HepG2 (cell line): Measurements from ENCODE around the gene SYT9. TPM values are rescaled to one million over a fixed set of nuclear protein-coding genes. Genes with fewer than 3 reads are reported as not detected.

ENCODE experiments used
- ATAC-seq: fragments of 200-7000 bp; cut with Tn5 transposase; 3 replicates; pipeline ENCODE4 v1.9.1; 2020; ENCODE audit warnings: mild to moderate bottlenecking, moderate library complexity
- BruUV-seq: library from RNA; stranded (reverse); fragments of 400-500 nt; replicated peaks from 2 replicates; lab custom pipeline; 2021; lab: Mats Ljungman, UMichigan
- CTCF ChIA-PET: fragments of 300-600 bp; formaldehyde crosslinking; extraction: SDS; loops from one replicate; lab custom pipeline; 2021; ENCODE audit warnings: low total read pairs, inconsistent platforms, low intra/inter-chr PET ratio; lab: Yijun Ruan, JAX
- POLR2A ChIA-PET: fragments of 350-600 bp; sonication (Branson Sonifier 250); formaldehyde crosslinking; loops from one replicate; lab custom pipeline; 2020; ENCODE audit warnings: antibody characterized with exemption, inconsistent platforms; lab: Yijun Ruan, JAX
- DNase-seq: peaks from one replicate; pipeline ENCODE4 v3.0.0-alpha.2; 2015; ENCODE audit warnings: low spot score
- FAIRE-seq: peaks from 3 replicates; lab custom pipeline; 2011; peaks lifted over from hg19 to GRCh38; lab: Jason Lieb, UNC
- H2AFZ ChIP-seq: one replicate; pipeline ENCODE4 v1.6.1; 2011; ENCODE audit warnings: low read length, inconsistent platforms
- H3K27ac ChIP-seq: fragments of 300-600 bp; 3 replicates; pipeline ENCODE4 v1.8.0; 2011; ENCODE audit warnings: mixed run types, mild to moderate bottlenecking, mixed read lengths, low read length, inconsistent platforms; ENCODE audit not compliant: insufficient read depth; ENCODE audit errors: extremely low read length
- H3K27me3 ChIP-seq, 2 experiments: fragments of 200-600 bp in 1 of 2; 2 replicates in 1 of 2; 3 replicates in 1 of 2; pipeline versions ENCODE4 v1.6.0 to v1.8.0; 2011; ENCODE audit warnings: low read length in 2 of 2, mild to moderate bottlenecking in 2 of 2, moderate library complexity in 2 of 2, inconsistent platforms in 1 of 2; ENCODE audit not compliant: insufficient read depth in 2 of 2, control insufficient read depth in 1 of 2
- H3K36me3 ChIP-seq, 2 experiments: fragments of 200-600 bp in 1 of 2; replicated peaks in 1 of 2; 2 replicates in 1 of 2; 3 replicates in 1 of 2; pipeline versions ENCODE4 v1.5.1 to v1.8.0; 2011; ENCODE audit warnings: low read length in 2 of 2, inconsistent platforms in 1 of 2; ENCODE audit not compliant: insufficient read depth in 2 of 2, control insufficient read depth in 1 of 2
- H3K4me1 ChIP-seq: 2 replicates; pipeline ENCODE4 v1.5.1; 2012; ENCODE audit warnings: low read length, inconsistent platforms; ENCODE audit not compliant: insufficient read depth
- H3K4me2 ChIP-seq: 2 replicates; pipeline ENCODE4 v1.6.0; 2011; ENCODE audit warnings: low read depth, low read length, inconsistent platforms
- H3K4me3 ChIP-seq, 3 experiments: fragments of 200-600 bp in 1 of 3; sonication (generic), shearing (Covaris generic) in 1 of 3; replicated peaks in 1 of 3; 2 replicates each; pipeline ENCODE4 v1.5.1; 2011 to 2016; ENCODE audit warnings: low read length in 3 of 3, inconsistent platforms in 2 of 3, low read depth in 2 of 3, mild to moderate bottlenecking in 2 of 3, control low read depth in 1 of 3, mixed read lengths in 1 of 3; ENCODE audit not compliant: insufficient read depth in 1 of 3
- H3K79me2 ChIP-seq: one replicate; pipeline ENCODE4 v1.6.1; 2011; ENCODE audit warnings: low read length, inconsistent platforms; ENCODE audit not compliant: insufficient read depth
- H3K9ac ChIP-seq: 2 replicates; pipeline ENCODE4 v1.6.0; 2011; ENCODE audit warnings: mild to moderate bottlenecking, low read depth, low read length, inconsistent platforms; ENCODE audit not compliant: insufficient read depth
- H3K9me3 ChIP-seq: 2 replicates; pipeline ENCODE4 v1.5.1; 2012; ENCODE audit warnings: mild to moderate bottlenecking, low read length
- H4K20me1 ChIP-seq: 2 replicates; pipeline ENCODE4 v1.6.0; 2011; ENCODE audit warnings: inconsistent platforms, mild to moderate bottlenecking, low read length, moderate library complexity; ENCODE audit not compliant: insufficient read depth
- CREB1 ChIP-seq, 2 experiments: fragments of 450-650 bp in 1 of 2; IDR thresholded peaks; 2 replicates each; pipeline ENCODE4 v1.6.1; 2016 to 2017; ENCODE audit warnings: control low read depth in 1 of 2, mild to moderate bottlenecking in 1 of 2, missing compliant biosample characterization in 1 of 2, missing genetic modification characterization in 1 of 2
- ELK4 ChIP-seq: sonication (generic); formaldehyde crosslinking; IDR thresholded peaks from 2 replicates; pipeline ENCODE4 v1.9.0; 2021; ENCODE audit warnings: missing genetic modification reagents, borderline replicate concordance
- EZH2 ChIP-seq: conservative IDR thresholded peaks from 2 replicates; pipeline ENCODE4 v1.6.1; 2012; ENCODE audit warnings: mild to moderate bottlenecking, low read depth, low read length, moderate library complexity
- GPBP1L1 ChIP-seq: sonication (generic); formaldehyde crosslinking; IDR thresholded peaks from 2 replicates; pipeline ENCODE4 v1.5.0; 2020; ENCODE audit warnings: mild to moderate bottlenecking, missing genetic modification reagents
- JUND ChIP-seq: sonication (generic); formaldehyde crosslinking; IDR thresholded peaks from 2 replicates; pipeline ENCODE4 v1.8.0; 2022; ENCODE audit warnings: mild to moderate bottlenecking, missing genetic modification reagents
- SP5 ChIP-seq: IDR thresholded peaks from 2 replicates; pipeline ENCODE4 v1.6.1; 2016; ENCODE audit warnings: low read depth, borderline replicate concordance
- ZBTB8A ChIP-seq: sonication (generic); formaldehyde crosslinking; IDR thresholded peaks from 2 replicates; pipeline ENCODE4 v1.4.0; 2020; ENCODE audit warnings: mild to moderate bottlenecking, low read depth, missing genetic modification reagents, borderline replicate concordance
- ZFAT ChIP-seq: sonication (generic); formaldehyde crosslinking; conservative IDR thresholded peaks from 2 replicates; pipeline ENCODE4 v1.8.1; 2023; ENCODE audit warnings: missing genetic modification reagents, inconsistent platforms
- ZNF354B ChIP-seq: sonication (generic); formaldehyde crosslinking; IDR thresholded peaks from 2 replicates; pipeline ENCODE4 v1.8.0; 2022; ENCODE audit warnings: mild to moderate bottlenecking, missing genetic modification reagents
- ZNF609 ChIP-seq: sonication (generic); formaldehyde crosslinking; IDR thresholded peaks from 2 replicates; pipeline ENCODE4 v1.4.0; 2020; ENCODE audit warnings: mild to moderate bottlenecking, missing genetic modification reagents, borderline replicate concordance
- ZNF83 ChIP-seq: sonication (generic); formaldehyde crosslinking; IDR thresholded peaks from 2 replicates; pipeline ENCODE4 v1.4.0; 2020; ENCODE audit warnings: missing genetic modification reagents, mild to moderate bottlenecking, borderline replicate concordance
- ZNF850 ChIP-seq: sonication (generic); formaldehyde crosslinking; conservative IDR thresholded peaks from 2 replicates; pipeline ENCODE4 v1.9.0; 2021; ENCODE audit warnings: mild to moderate bottlenecking, missing genetic modification reagents
- in situ Hi-C: cut with HindIII; loops from 2 replicates; pipeline ENCODE4 v1.10.0; 2017; ENCODE audit warnings: low pct_unique_long_range_greater_than_20kb; ENCODE audit not compliant: extremely low pct_ligation_motif_present
- intact Hi-C: fragments of 100-400 bp; cut with micrococcal nuclease; formaldehyde crosslinking; loops from one replicate; pipeline ENCODE4 v1.10.0; 2022; ENCODE audit not compliant: unreplicated experiment
- polyA plus RNA-seq, 8 experiments: library from polyadenylated mRNA; depleted of rRNA in 3 of 8; stranded (reverse) in 7 of 8; unstranded in 1 of 8; fragments of >200 nt; fragmentation: Illumina TruSeq in 4 of 8; extraction: Trizol in 4 of 8; gene quantifications; 2 replicates each; pipeline versions ENCODE4 v1.2.1 to v1.2.3, GENCODE V29; 2011 to 2016; ENCODE audit warnings: low read depth in 4 of 8, missing spikeins in 1 of 8, mixed read lengths in 1 of 8; ENCODE audit not compliant: insufficient read depth in 1 of 8
- total RNA-seq, 5 experiments: library from RNA; depleted of rRNA; stranded (reverse); fragments of >200 nt; fragmentation: Illumina TruSeq; extraction: Trizol; gene quantifications; 2 replicates each; pipeline ENCODE4 v1.2.3, GENCODE V29; 2016; ENCODE audit warnings: low read depth in 1 of 5

Gene SYT9
- total and polyA plus RNA-seq, 2 of the 13 experiments (the other 11 are each of a cell fraction or from before 2014, with no cell fraction given) = not detected

GRCh38 chr11:7219491-7219890 lies 32.2 kb upstream of the SYT9 start:
- intact Hi-C loops (no loop called here), in situ Hi-C loops (no loop called here)
- FAIRE-seq (no peak), DNase-seq (no peak), ATAC-seq (no peak)
- Histone ChIP-seq H4K20me1 (no peaks in the 10 kb centered on the region), H2AFZ (no peak overlapping the region), H3K36me3 (no peaks in the 10 kb centered on the region), H3K9me3 (no peaks in the 10 kb centered on the region), H3K27ac (no peak overlapping the region), H3K4me3 (no peak overlapping the region), H3K4me1 (no peaks in the 10 kb centered on the region), H3K79me2 (no peaks in the 10 kb centered on the region), H3K4me2 (no peak overlapping the region), H3K9ac (no peak overlapping the region), H3K27me3 (peaks cover 0 to 3% of the 10 kb centered on the region in 2 experiments; a peak in 2 of 5 replicates)
- no TSS peak for BruUV-seq
- CTCF ChIA-PET = no interaction called here
- POLR2A ChIA-PET = no interaction called here
- TF ChIP-seq ZNF354B (CRISPR knock-in tag) = no peak
- no peak for TF ChIP-seq SP5 (CRISPR knock-in tag)
- no peak for TF ChIP-seq CREB1 (IDR thresholded peaks at IDR 0.05)
- no peak for TF ChIP-seq CREB1 (CRISPR knock-in tag; IDR thresholded peaks at IDR 0.05)
- no peak for TF ChIP-seq ZNF609 (CRISPR knock-in tag)
- TF ChIP-seq ZNF83 = no peak
- no peak for TF ChIP-seq ELK4 (CRISPR knock-in tag)
- no peak for TF ChIP-seq JUND (CRISPR knock-in tag)
- no peak for TF ChIP-seq ZNF850 (CRISPR knock-in tag)
- no peak for TF ChIP-seq EZH2
- no peak for TF ChIP-seq ZBTB8A (CRISPR knock-in tag)
- no peak for TF ChIP-seq ZFAT (CRISPR knock-in tag)
- TF ChIP-seq GPBP1L1 (CRISPR knock-in tag) = no peak
